ACC112 (cell line): ENCODE results near the gene ATP2B2.
A peak's percentile ranks its signal among the peaks of the same experiment; 100 is the strongest.

ENCODE experiments used
- H2AFZ ChIP-seq: fragments of 200-600 bp; sonication (generic); one replicate; pipeline ENCODE4 v1.6.0; 2017; ENCODE audit warnings: antibody characterized with exemption, low read length; ENCODE audit not compliant: unreplicated experiment
- H3K27ac ChIP-seq: fragments of 200-600 bp; sonication (generic); 2 replicates; pipeline ENCODE4 v1.5.1; 2014; ENCODE audit warnings: low read depth, mild to moderate bottlenecking, antibody characterized with exemption, low read length, moderate library complexity
- H3K27me3 ChIP-seq: fragments of 200-600 bp; sonication (generic); 2 replicates; pipeline ENCODE4 v1.6.1; 2014; ENCODE audit warnings: mild to moderate bottlenecking, antibody characterized with exemption, low read length, moderate library complexity, mixed read lengths; ENCODE audit not compliant: insufficient read depth
- H3K36me3 ChIP-seq: fragments of 200-600 bp; sonication (generic); 2 replicates; pipeline ENCODE4 v1.6.1; 2016; ENCODE audit warnings: mild to moderate bottlenecking, antibody characterized with exemption, low read length, moderate library complexity, mixed read lengths; ENCODE audit not compliant: insufficient read depth
- H3K4me1 ChIP-seq: fragments of 200-600 bp; sonication (generic); one replicate; pipeline ENCODE4 v1.6.1; 2016; ENCODE audit warnings: low read length, mixed read lengths; ENCODE audit not compliant: insufficient read depth, unreplicated experiment, control insufficient read depth
- H3K4me3 ChIP-seq: fragments of 200-600 bp; sonication (generic); 2 replicates; pipeline ENCODE4 v1.5.1; 2014; ENCODE audit warnings: mild to moderate bottlenecking, low read depth, low read length
- H3K79me2 ChIP-seq: fragments of 200-600 bp; sonication (generic); one replicate; pipeline ENCODE4 v1.6.0; 2016; ENCODE audit warnings: low read length; ENCODE audit not compliant: control insufficient read depth, unreplicated experiment, insufficient read depth

Gene ATP2B2

GRCh38 chr3:10511809-10512494, 6.6 kb upstream of the ATP2B2 start:
- H3K36me3 ChIP-seq = no peaks in the 10 kb centered on the region
- H2AFZ ChIP-seq = no peak overlapping the region

GRCh38 chr3:10510743-10511432, 5.5 kb upstream of the ATP2B2 start:
- no peak overlapping the region for H3K27ac ChIP-seq
- H3K4me1 ChIP-seq = peaks cover 6% of the 10 kb centered on the region
- H3K79me2 ChIP-seq = no peaks in the 10 kb centered on the region
- H3K4me3 ChIP-seq = no peak overlapping the region
- no peaks in the 10 kb centered on the region for H3K36me3 ChIP-seq
- peaks cover 33% of the 10 kb centered on the region for H3K27me3 ChIP-seq
- no peak overlapping the region for H2AFZ ChIP-seq

More at GRCh38 chr3:10511809-10512494, 6.6 kb upstream of the ATP2B2 start:
- H3K4me3 ChIP-seq = no peak overlapping the region
- H3K27ac ChIP-seq = no peak overlapping the region
- H3K27me3 ChIP-seq = peaks cover 31% of the 10 kb centered on the region
- peaks cover 6% of the 10 kb centered on the region for H3K4me1 ChIP-seq
- H3K79me2 ChIP-seq = no peaks in the 10 kb centered on the region

- no peak overlapping the region for H3K4me3 ChIP-seq
- no peaks in the 10 kb centered on the region for H3K79me2 ChIP-seq
- H3K27ac ChIP-seq = no peak overlapping the region
- peaks cover 33% of the 10 kb centered on the region for H3K27me3 ChIP-seq
- H3K36me3 ChIP-seq = no peaks in the 10 kb centered on the region
- no peak overlapping the region for H2AFZ ChIP-seq
- peaks cover 6% of the 10 kb centered on the region for H3K4me1 ChIP-seq
These were observed 4.8 kb upstream of the ATP2B2 start for GRCh38 chr3:10510086-10510742.

- Histone ChIP-seq H2AFZ (no peak overlapping the region), H3K79me2 (no peaks in the 10 kb centered on the region), H3K4me1 (peaks cover 6% of the 10 kb centered on the region), H3K4me3 (no peak overlapping the region), H3K27me3 (peaks cover 42% of the 10 kb centered on the region), H3K36me3 (no peaks in the 10 kb centered on the region), H3K27ac (no peak overlapping the region)
These were observed 3.9 kb upstream of the ATP2B2 start for GRCh38 chr3:10509325-10509724.

- H3K4me1 ChIP-seq = peaks cover 6% of the 10 kb centered on the region
- no peaks in the 10 kb centered on the region for H3K36me3 ChIP-seq
- H3K27me3 ChIP-seq = peaks cover 48% of the 10 kb centered on the region
- H3K79me2 ChIP-seq = no peaks in the 10 kb centered on the region
- no peak overlapping the region for H3K27ac ChIP-seq
- no peak overlapping the region for H3K4me3 ChIP-seq
- no peak overlapping the region for H2AFZ ChIP-seq
These were observed 3.4 kb upstream of the ATP2B2 start for GRCh38 chr3:10508619-10509260.

GRCh38 chr3:10508235-10508618, 2.8 kb upstream of the ATP2B2 start:
- peaks cover 53% of the 10 kb centered on the region for H3K27me3 ChIP-seq
- H3K36me3 ChIP-seq = no peaks in the 10 kb centered on the region
- no peak overlapping the region for H2AFZ ChIP-seq
- H3K79me2 ChIP-seq = no peaks in the 10 kb centered on the region
- no peak overlapping the region for H3K4me3 ChIP-seq
- no peak overlapping the region for H3K27ac ChIP-seq
- peaks cover 6% of the 10 kb centered on the region for H3K4me1 ChIP-seq

GRCh38 chr3:10507331-10507730, 1.9 kb upstream of the ATP2B2 start:
- H3K36me3 ChIP-seq = no peaks in the 10 kb centered on the region
- H3K4me1 ChIP-seq = peaks cover 6% of the 10 kb centered on the region
- H3K79me2 ChIP-seq = no peaks in the 10 kb centered on the region
- H2AFZ ChIP-seq = no peak overlapping the region
- no peak overlapping the region for H3K27ac ChIP-seq
- no peak overlapping the region for H3K4me3 ChIP-seq
- H3K27me3 ChIP-seq = peaks cover 62% of the 10 kb centered on the region

GRCh38 chr3:10506696-10507095, 1.3 kb upstream of the ATP2B2 start:
- Histone ChIP-seq H3K4me3 (no peak overlapping the region), H3K79me2 (no peaks in the 10 kb centered on the region), H2AFZ (no peak overlapping the region), H3K4me1 (no peaks in the 10 kb centered on the region), H3K27ac (no peak overlapping the region), H3K27me3 (peaks cover 66% of the 10 kb centered on the region), H3K36me3 (no peaks in the 10 kb centered on the region)

- H3K4me1 ChIP-seq = no peaks in the 10 kb centered on the region
- H3K36me3 ChIP-seq = no peaks in the 10 kb centered on the region
- no peak overlapping the region for H2AFZ ChIP-seq
- H3K4me3 ChIP-seq = 0 out of 2 replicates have a peak overlapping the region, but pooled peaks have one; percentile 36
- no peaks in the 10 kb centered on the region for H3K79me2 ChIP-seq
- peaks cover 61% of the 10 kb centered on the region for H3K27me3 ChIP-seq
- no peak overlapping the region for H3K27ac ChIP-seq
These were observed 602 bp upstream of the ATP2B2 start for GRCh38 chr3:10505791-10506585.
